GM12872 (cell line): ENCODE results near the gene PTPN3.

Experiments
- CTCF ChIP-seq: IDR thresholded peaks from 3 replicates; pipeline ENCODE4 v1.5.1; 2011; ENCODE audit warnings: low read depth, mild to moderate bottlenecking, low read length, moderate library complexity; ENCODE audit not compliant: insufficient read depth

PTPN3 gene

GRCh38 chr9:109391176-109391575 is 106.9 kb downstream of the PTPN3 start:
- TF ChIP-seq CTCF = no peak

- TF ChIP-seq CTCF = no peak
Observed at GRCh38 chr9:109387856-109388255, 110.3 kb downstream of the PTPN3 start.

GRCh38 chr9:109387206-109387605 is 110.9 kb downstream of the PTPN3 start:
- no peak for TF ChIP-seq CTCF

GRCh38 chr9:109385499-109385898 is 112.6 kb downstream of the PTPN3 start:
- no peak for TF ChIP-seq CTCF

- TF ChIP-seq CTCF = no peak
Observed at GRCh38 chr9:109383947-109384346, 114.2 kb downstream of the PTPN3 start.

GRCh38 chr9:109383356-109383755 is 114.8 kb downstream of the PTPN3 start:
- TF ChIP-seq CTCF = no peak

- TF ChIP-seq CTCF = no peak
Observed at GRCh38 chr9:109382585-109382984, 115.5 kb downstream of the PTPN3 start.

GRCh38 chr9:109382182-109382581 is 115.9 kb downstream of the PTPN3 start:
- TF ChIP-seq CTCF = no peak
